H1 (cell line): ENCODE measurements around the gene QSER1. TPM values are rescaled to one million over a fixed set of nuclear protein-coding genes. Genes with fewer than 3 reads are reported as not detected.
A peak's percentile ranks its signal among the peaks of the same experiment; 100 is the strongest.

ENCODE experiments used
- CTCF ChIA-PET: fragments of 300-600 bp; sonication (Branson Sonifier 250); formaldehyde crosslinking; loops from one replicate; lab custom pipeline; 2021; ENCODE audit not compliant: partially characterized antibody; lab: Charles Lee
- POLR2A ChIA-PET: fragments of 300-600 bp; sonication (Branson Sonifier 250); formaldehyde crosslinking; loops from one replicate; lab custom pipeline; 2021; ENCODE audit warnings: inconsistent platforms; ENCODE audit not compliant: partially characterized antibody; lab: Charles Lee
- DNase-seq, 2 experiments: peaks; one replicate each; pipeline versions ENCODE4 v3.0.0 to v3.0.0-alpha.2; 2010 to 2022; ENCODE audit warnings: low spot score in 2 of 2, low read depth in 1 of 2, mixed read lengths in 1 of 2
- FAIRE-seq: peaks from 2 replicates; lab custom pipeline; 2011; peaks lifted over from hg19 to GRCh38; lab: Jason Lieb, UNC
- H2AFZ ChIP-seq: 2 replicates; pipeline ENCODE4 v1.8.1; 2012; ENCODE audit warnings: low read length, inconsistent platforms
- H2AK5ac ChIP-seq: 2 replicates; pipeline ENCODE4 v1.6.1; 2013; ENCODE audit warnings: low read depth, low read length
- H2BK120ac ChIP-seq: replicated peaks from 2 replicates; pipeline ENCODE3; 2013; ENCODE audit warnings: low read depth, low read length, inconsistent platforms
- H2BK12ac ChIP-seq: 2 replicates; pipeline ENCODE4 v1.6.1; 2013; ENCODE audit warnings: low read depth, low read length
- H2BK15ac ChIP-seq: 2 replicates; pipeline ENCODE4 v1.6.1; 2013; ENCODE audit warnings: low read length
- H2BK20ac ChIP-seq: 2 replicates; pipeline ENCODE4 v1.6.1; 2013; ENCODE audit warnings: low read length
- H2BK5ac ChIP-seq: 2 replicates; pipeline ENCODE4 v1.6.1; 2013; ENCODE audit warnings: low read depth, low read length
- H3K14ac ChIP-seq: 2 replicates; pipeline ENCODE4 v1.6.1; 2013; ENCODE audit warnings: inconsistent platforms; ENCODE audit not compliant: insufficient read length
- H3K18ac ChIP-seq: 2 replicates; pipeline ENCODE4 v1.6.1; 2013; ENCODE audit warnings: low read length; ENCODE audit errors: extremely low read depth
- H3K23ac ChIP-seq: 2 replicates; pipeline ENCODE4 v1.6.1; 2013; ENCODE audit warnings: inconsistent platforms; ENCODE audit not compliant: insufficient read length
- H3K23me2 ChIP-seq: 2 replicates; pipeline ENCODE4 v1.6.1; 2013; ENCODE audit warnings: low read depth, low read length
- H3K27ac ChIP-seq: 2 replicates; pipeline ENCODE4 v1.6.1; 2011; ENCODE audit warnings: low read depth, low read length, inconsistent platforms
- H3K27me3 ChIP-seq, 4 experiments: replicated peaks in 1 of 4; 1 replicate in 1 of 4; 2 replicates in 3 of 4; pipeline versions ENCODE4 v1.6.1 to v1.8.1; 2011 to 2013; ENCODE audit warnings: low read length in 3 of 4, mild to moderate bottlenecking in 3 of 4, inconsistent platforms in 2 of 4, mixed read lengths in 2 of 4, moderate library complexity in 1 of 4; ENCODE audit not compliant: control insufficient read depth in 3 of 4, insufficient read depth in 3 of 4; ENCODE audit errors: extremely low read depth in 1 of 4
- H3K36me3 ChIP-seq, 4 experiments: 2 replicates each; pipeline versions ENCODE4 v1.6.1 to v1.8.1; 2011 to 2013; ENCODE audit warnings: mild to moderate bottlenecking in 4 of 4, low read length in 3 of 4, moderate library complexity in 2 of 4, control low read depth in 1 of 4, inconsistent platforms in 1 of 4; ENCODE audit not compliant: insufficient read depth in 4 of 4, control insufficient read depth in 2 of 4
- H3K4ac ChIP-seq: replicated peaks from 2 replicates; pipeline ENCODE3; 2013; ENCODE audit warnings: low read length, low read depth, mixed read lengths, inconsistent platforms; ENCODE audit not compliant: insufficient read length
- H3K4me1 ChIP-seq, 4 experiments: replicated peaks in 1 of 4; 1 replicate in 1 of 4; 2 replicates in 3 of 4; pipeline versions ENCODE4 v1.6.1 to v1.8.1; 2011 to 2013; ENCODE audit warnings: low read length in 3 of 4, inconsistent platforms in 2 of 4, mixed read lengths in 1 of 4; ENCODE audit not compliant: insufficient read depth in 4 of 4, control insufficient read depth in 3 of 4
- H3K4me2 ChIP-seq, 2 experiments: 2 replicates each; pipeline versions ENCODE4 v1.6.1 to v1.8.1; 2011 to 2013; ENCODE audit warnings: low read depth in 2 of 2, low read length in 2 of 2, control low read depth in 1 of 2, inconsistent platforms in 1 of 2, mild to moderate bottlenecking in 1 of 2; ENCODE audit not compliant: insufficient read depth in 1 of 2
- H3K4me3 ChIP-seq, 4 experiments: fragments of 200-600, 300-600 bp in 1 of 4; sonication (generic), shearing (Covaris generic), sonication (Bioruptor Twin) in 1 of 4; 2 replicates each; pipeline versions ENCODE4 v1.5.1 to v1.8.1; 2011 to 2016; ENCODE audit warnings: low read length in 4 of 4, low read depth in 3 of 4, control low read depth in 2 of 4, inconsistent platforms in 2 of 4, mild to moderate bottlenecking in 2 of 4, mixed read lengths in 1 of 4, moderate library complexity in 1 of 4; ENCODE audit not compliant: insufficient read depth in 2 of 4; ENCODE audit errors: extremely low read depth in 1 of 4
- H3K56ac ChIP-seq: replicated peaks from 2 replicates; pipeline ENCODE3; 2013; ENCODE audit warnings: low read depth, mild to moderate bottlenecking, mixed read lengths, low read length, inconsistent platforms; ENCODE audit not compliant: insufficient read length
- H3K79me1 ChIP-seq: 2 replicates; pipeline ENCODE4 v1.6.1; 2013; ENCODE audit warnings: low read depth, low read length, control low read depth
- H3K79me2 ChIP-seq, 2 experiments: 2 replicates each; pipeline versions ENCODE4 v1.6.1 to v1.8.1; 2012 to 2013; ENCODE audit warnings: low read length in 2 of 2, mild to moderate bottlenecking in 2 of 2, inconsistent platforms in 1 of 2; ENCODE audit not compliant: insufficient read depth in 2 of 2, control insufficient read depth in 1 of 2
- H3K9ac ChIP-seq, 4 experiments: replicated peaks in 1 of 4; 1 replicate in 1 of 4; 2 replicates in 3 of 4; pipeline versions ENCODE4 v1.6.1 to v1.8.1; 2011 to 2013; ENCODE audit warnings: low read depth in 3 of 4, low read length in 3 of 4, control low read depth in 2 of 4, mild to moderate bottlenecking in 2 of 4, moderate library complexity in 2 of 4, inconsistent platforms in 1 of 4; ENCODE audit errors: extremely low read depth in 1 of 4
- H3K9me3 ChIP-seq, 2 experiments: 2 replicates each; pipeline versions ENCODE4 v1.6.1 to v1.8.1; 2012 to 2013; ENCODE audit warnings: mild to moderate bottlenecking in 2 of 2, moderate library complexity in 2 of 2, control low read depth in 1 of 2, inconsistent platforms in 1 of 2, low read depth in 1 of 2, low read length in 1 of 2, mixed read lengths in 1 of 2; ENCODE audit not compliant: insufficient read depth in 2 of 2
- H4K20me1 ChIP-seq, 2 experiments: replicated peaks in 1 of 2; 2 replicates each; pipeline versions ENCODE3 to v1.8.1; 2011 to 2013; ENCODE audit warnings: inconsistent platforms in 2 of 2, low read length in 2 of 2, mild to moderate bottlenecking in 1 of 2; ENCODE audit not compliant: insufficient read depth in 2 of 2, control insufficient read depth in 1 of 2
- H4K5ac ChIP-seq: 2 replicates; pipeline ENCODE4 v1.6.1; 2013; ENCODE audit warnings: low read length, low read depth, mixed read lengths, inconsistent platforms; ENCODE audit not compliant: insufficient read length
- H4K8ac ChIP-seq: 2 replicates; pipeline ENCODE4 v1.8.0; 2013; ENCODE audit warnings: mild to moderate bottlenecking, moderate library complexity, low read length, inconsistent platforms; ENCODE audit not compliant: insufficient read depth; ENCODE audit errors: extremely low read depth
- H4K91ac ChIP-seq: replicated peaks from 2 replicates; pipeline ENCODE3; 2013; ENCODE audit warnings: low read length, mixed read lengths, inconsistent platforms; ENCODE audit not compliant: insufficient read length
- ASH2L ChIP-seq: fragments of 200-600, 300-600 bp; sonication (generic); IDR thresholded peaks from one replicate; pipeline ENCODE4 v1.7.1; 2017; ENCODE audit warnings: low read length
- BRCA1 ChIP-seq: IDR thresholded peaks from 2 replicates; pipeline ENCODE4 v1.6.1; 2012; ENCODE audit warnings: low read depth, low read length, improper control_type of control experiment
- CBX8 ChIP-seq: fragments of 300-800, 300-1000 bp; sonication (generic); IDR thresholded peaks from 2 replicates; pipeline ENCODE4 v1.7.1; 2016; ENCODE audit warnings: low read depth, low read length, borderline replicate concordance
- CEBPB ChIP-seq: IDR thresholded peaks from 2 replicates; pipeline ENCODE4 v1.6.1; 2012; ENCODE audit warnings: low read depth, low read length
- EZH2 ChIP-seq: fragments of 200-600 bp; sonication (generic); IDR thresholded peaks from 2 replicates; pipeline ENCODE4 v1.7.1; 2012; ENCODE audit warnings: low read depth, mild to moderate bottlenecking, moderate library complexity, low read length, inconsistent platforms; ENCODE audit not compliant: severe bottlenecking
- MAFK ChIP-seq: IDR thresholded peaks from 2 replicates; pipeline ENCODE4 v1.6.1; 2012; ENCODE audit warnings: low read depth, mild to moderate bottlenecking, improper control_type of control experiment, low read length
- POU5F1 ChIP-seq: IDR thresholded peaks from 2 replicates; pipeline ENCODE4 v1.6.1; 2011; ENCODE audit warnings: low read depth, mild to moderate bottlenecking, low read length, moderate library complexity
- RAD21 ChIP-seq, 2 experiments: IDR thresholded peaks in 1 of 2; conservative IDR thresholded peaks in 1 of 2; 2 replicates each; pipeline ENCODE4 v1.6.1; 2011; ENCODE audit warnings: low read depth in 2 of 2, low read length in 2 of 2, improper control_type of control experiment in 1 of 2, inconsistent platforms in 1 of 2, mild to moderate bottlenecking in 1 of 2, moderate library complexity in 1 of 2
- RFX5 ChIP-seq: IDR thresholded peaks from 2 replicates; pipeline ENCODE4 v1.6.1; 2011; ENCODE audit warnings: low read depth, low read length, improper control_type of control experiment, borderline replicate concordance
- RNF2 ChIP-seq: fragments of 200-900, 300-1000 bp; sonication (generic); IDR thresholded peaks from 2 replicates; pipeline ENCODE4 v1.7.1; 2016; ENCODE audit warnings: borderline replicate concordance, low read depth, mild to moderate bottlenecking, antibody characterized with exemption, low read length; ENCODE audit not compliant: poor library complexity, severe bottlenecking; ENCODE audit errors: missing control alignments
- SIRT6 ChIP-seq: IDR thresholded peaks from one replicate; pipeline ENCODE4 v1.7.1; 2012; ENCODE audit warnings: low read length, inconsistent platforms
- SP2 ChIP-seq: IDR thresholded peaks from 2 replicates; pipeline ENCODE4 v1.6.1; 2012; ENCODE audit warnings: mild to moderate bottlenecking, low read length, inconsistent platforms
- SP4 ChIP-seq: IDR thresholded peaks from 2 replicates; pipeline ENCODE4 v1.6.1; 2012; ENCODE audit warnings: low read length, inconsistent platforms
- WGBS, 2 experiments: shearing (Covaris generic) in 1 of 2; methylation state at CpG; one replicate each; pipeline versions ENCODE4 v1.1.6 to v1.1.7; 2013 to 2015; ENCODE audit warnings: low lambda C conversion rate in 2 of 2, mixed read lengths in 2 of 2, inconsistent platforms in 1 of 2, low coverage in 1 of 2, missing lambda C conversion rate in 1 of 2; ENCODE audit not compliant: insufficient replicate concordance in 2 of 2, insufficient coverage in 1 of 2, insufficient read length in 1 of 2; ENCODE audit errors: extremely low coverage in 1 of 2, missing lambda C conversion rate in 1 of 2; 5-methylcytosine and 5-hydroxymethylcytosine counted together
- polyA plus RNA-seq, 7 experiments: library from polyadenylated mRNA; depleted of rRNA in 3 of 7; stranded (reverse) in 5 of 7; unstranded in 2 of 7; fragments of >200 nt in 5 of 7; fragments of 200-250 nt in 2 of 7; gene quantifications; 1 replicate in 5 of 7; 2 replicates in 1 of 7; 4 replicates in 1 of 7; pipeline versions ENCODE4 v1.2.1 to v1.2.3, GENCODE V29; 2011 to 2013; ENCODE audit warnings: missing spikeins in 2 of 7, mixed read lengths in 2 of 7
- total RNA-seq: library from RNA; stranded (reverse); fragmentation: NEBNext Ultra II Directional; extraction: Animal tissue kit (Norgen Biotek cat#: 25700); gene quantifications from 2 replicates; pipeline ENCODE4 v1.2.1, GENCODE V29; 2021

QSER1 gene
- total and polyA plus RNA-seq, 2 of the 8 experiments (the other 6 are each of a cell fraction or from before 2014, with no cell fraction given): 29.3 to 117 TPM

DNA sequence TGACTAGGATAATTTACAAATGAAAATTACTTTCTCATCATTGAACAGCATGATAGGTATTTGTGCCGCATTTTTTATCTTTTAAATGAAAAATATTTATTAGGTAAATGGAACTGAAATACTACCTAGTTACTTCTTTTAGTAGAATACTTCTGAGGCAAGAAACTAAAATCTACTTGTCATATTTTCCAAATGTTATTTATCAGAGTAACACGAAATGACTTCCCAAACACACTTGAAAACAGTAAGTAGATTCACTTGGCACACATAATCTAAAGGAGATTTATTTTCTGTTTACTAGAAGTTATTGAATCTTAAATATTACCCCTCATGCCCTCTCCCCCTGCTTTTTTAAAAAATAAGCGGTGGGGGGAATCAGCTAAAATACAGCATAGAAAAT lies 2.3 kb downstream of the QSER1 start:
- Histone ChIP-seq H3K4me2 (peak overlapping the region; percentile 69 to 91), H3K18ac (no peak overlapping the region), H3K9ac (peak overlapping the region in 2 of 4 experiments; percentile 25 to 43; a peak in 3 of 7 replicates), H3K56ac (no peak overlapping the region), H4K91ac (no peak overlapping the region), H3K79me1 (peaks cover 5% of the 10 kb centered on the region; the same call in 1 of the 2 replicates), H2BK12ac (no peak overlapping the region), H3K9me3 (no peaks in the 10 kb centered on the region), H4K5ac (peak overlapping the region; percentile 99), H4K8ac (no peak overlapping the region), H3K4me1 (peaks cover 2 to 25% (median 8%) of the 10 kb centered on the region in 4 experiments), H3K14ac (no peak overlapping the region), H2BK5ac (no peak overlapping the region), H3K36me3 (peaks cover 0 to 37% (median 3%) of the 10 kb centered on the region in 4 experiments; a peak in 4 of 8 replicates), H3K4ac (no peak overlapping the region), H3K23ac (no peak overlapping the region), H2BK20ac (no peak overlapping the region), H3K27ac (no peak overlapping the region), H2BK15ac (no peak overlapping the region), H3K27me3 (no peaks in the 10 kb centered on the region), H3K79me2 (peaks cover 46 to 66% of the 10 kb centered on the region in 2 experiments), H4K20me1 (peaks cover 16 to 23% of the 10 kb centered on the region in 2 experiments)
- ChIA-PET POLR2A (interaction anchor here (1.0 to 4.3 kb wide), 10 partner anchors 10 to 144 kb away, joined by 3 to 35 read pairs (median 5); partner anchors contain the start of gene TCP11L1), CTCF (interaction anchor here (0.6 to 3.4 kb wide), 10 partner anchors 9 to 145 kb away, joined by 3 to 14 read pairs (median 4); no protein-coding TSS in a partner anchor)
- DNase-seq (no peak), FAIRE-seq (no peak)
- 43% methylated on average over 3 of the region's 3 CpGs; no CpG with 5 or more reads in 1 of the 2 experiments for WGBS, 2 experiments
- TF ChIP-seq RFX5 (no peak), ASH2L (no peak), SP2 (no peak), MAFK (no peak), POU5F1 (no peak), RNF2 (no peak), BRCA1 (no peak), SP4 (no peak), EZH2 (no peak), CEBPB (no peak), RAD21 (IDR thresholded peaks at IDR 0.05 in 1 of 2, conservative IDR thresholded peaks at IDR 0.05 in 1 of 2; ENCODE audit: low read depth in 2 of 2, low read length in 2 of 2) (no peak), CBX8 (no peak), SIRT6 (no peak)
- TF ChIP-seq, all 59 proteins: peak for 0
- no peak overlapping the region for H2AFZ ChIP-seq
- no peak overlapping the region for H2BK120ac ChIP-seq
- H2AK5ac ChIP-seq: no peak overlapping the region
- H3K4me3 ChIP-seq: peak overlapping the region; percentile 84 to 98 (median 93)
- H3K23me2 ChIP-seq: no peaks in the 10 kb centered on the region
